ENCODE results near the gene GP9. TPM values are rescaled to one million over a fixed set of nuclear protein-coding genes. Genes with fewer than 3 reads are reported as not detected.
A peak's percentile ranks its signal among the peaks of the same experiment; 100 is the strongest.

Gene GP9
- total and polyA plus RNA-seq, 10 donors: 1.4 to 14.9 (median 6.5) TPM

- H3K27ac ChIP-seq: peak overlapping the region; percentile 44 to 91 (median 84)
- 17 to 35% (median 22%) methylated on average over 19 of the region's 19 CpGs for WGBS, 5 donors
These were observed 45.0 kb upstream of the GP9 start for GRCh38 chr3:129015388-129016105.

GRCh38 chr3:129016356-129016719 lies 44.2 kb upstream of the GP9 start:
- WGBS, 5 donors: 2 to 20% (median 12%) methylated on average over 5 to 6 of the region's 6 CpGs
- Histone ChIP-seq H3K4me3 (peak overlapping the region in 3 of 8 donors; percentile 9 to 53 (median 24)), H3K36me3 (no peaks in the 10 kb centered on the region), H3K9me3 (no peaks in the 10 kb centered on the region), H3K27me3 (replicated peaks in 1 of 7) (no peaks in the 10 kb centered on the region), H3K27ac (peak overlapping the region; percentile 44 to 91 (median 84)), H3K4me1 (peaks cover 17 to 66% (median 46%) of the 10 kb centered on the region in 6 donors)
- intact Hi-C loops (cut with DNase I; ENCODE audit: low total_unique reads): no loop called here
- no peak for TF ChIP-seq POLR2AphosphoS5 (IDR thresholded peaks at IDR 0.05)
- peak in 6 of 11 experiments; percentile 16 to 58 (median 26) for TF ChIP-seq CTCF (IDR thresholded peaks at IDR 0.05 in 8 of 11, conservative IDR thresholded peaks at IDR 0.05 in 3 of 11)
- peak; percentile 91 for DNase-seq

More at GRCh38 chr3:129015388-129016105, 45.0 kb upstream of the GP9 start:
- Histone ChIP-seq H3K36me3 (no peaks in the 10 kb centered on the region), H3K4me3 (peak overlapping the region in 3 of 8 donors; percentile 9 to 53 (median 24)), H3K4me1 (peaks cover 13 to 64% (median 48%) of the 10 kb centered on the region in 6 donors), H3K9me3 (no peaks in the 10 kb centered on the region), H3K27me3 (replicated peaks in 1 of 7) (no peaks in the 10 kb centered on the region)
- intact Hi-C loops (cut with DNase I; ENCODE audit: low total_unique reads): no loop called here
- peak; percentile 91 for DNase-seq
- TF ChIP-seq POLR2AphosphoS5 (IDR thresholded peaks at IDR 0.05): peak; percentile 82 to 88 (median 87)
- TF ChIP-seq CTCF (IDR thresholded peaks at IDR 0.05 in 8 of 11, conservative IDR thresholded peaks at IDR 0.05 in 3 of 11): no peak
- no peak for TF ChIP-seq POLR2A (IDR thresholded peaks at IDR 0.05)

DNA sequence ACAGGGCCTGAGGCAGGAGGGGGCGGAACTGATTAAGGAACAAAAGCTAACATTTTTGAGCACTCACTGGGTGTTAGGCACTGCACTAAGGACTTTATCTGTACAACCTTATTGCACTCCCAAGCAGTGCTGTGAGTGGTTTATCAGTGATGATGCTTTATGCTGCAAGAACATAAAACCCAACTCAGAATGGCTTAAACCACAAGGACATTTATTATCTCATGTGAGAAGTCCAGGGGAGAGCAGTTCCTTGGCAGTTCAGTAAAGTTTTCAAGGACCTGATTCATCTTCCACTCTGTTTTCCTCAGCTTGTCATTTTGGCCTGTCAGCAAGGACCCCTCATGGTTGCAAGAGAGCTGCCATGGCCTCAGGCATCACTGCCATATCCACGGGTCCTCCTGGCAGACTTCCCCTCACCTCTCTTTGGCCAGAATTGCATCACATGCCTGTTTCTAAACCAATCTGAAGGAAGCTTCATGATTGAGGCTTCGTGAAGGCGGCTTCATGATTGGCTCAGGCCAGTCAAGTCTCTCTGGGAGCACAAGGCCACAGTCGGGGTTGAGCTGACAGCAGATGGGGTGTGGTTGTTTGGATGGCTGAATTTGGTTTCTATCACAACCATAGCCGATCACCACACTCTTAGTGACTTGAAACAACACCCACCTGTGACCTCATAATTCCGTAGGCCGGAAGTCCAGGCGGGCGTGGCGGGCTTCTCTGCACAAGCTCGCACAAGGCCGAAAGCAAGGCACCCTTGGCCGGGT lies 43.7 kb upstream of the GP9 start:
- TF ChIP-seq POLR2AphosphoS5 (IDR thresholded peaks at IDR 0.05) (peak; percentile 58 to 71 (median 58)), POLR2A (IDR thresholded peaks at IDR 0.05) (no peak)
- Histone ChIP-seq H3K36me3 (no peaks in the 10 kb centered on the region), H3K27me3 (replicated peaks in 1 of 7) (no peaks in the 10 kb centered on the region), H3K9me3 (no peaks in the 10 kb centered on the region), H3K27ac (peak overlapping the region; percentile 44 to 91 (median 84)), H3K4me1 (peaks cover 18 to 67% (median 50%) of the 10 kb centered on the region in 6 donors), H3K4me3 (peak overlapping the region in 1 of 8 donors; percentile 16)
- DNase-seq: peak; percentile 91
- intact Hi-C loops (cut with DNase I; ENCODE audit: low total_unique reads): no loop called here
- 48 to 71% (median 65%) methylated on average over 14 of the region's 14 CpGs for WGBS, 5 donors

DNA sequence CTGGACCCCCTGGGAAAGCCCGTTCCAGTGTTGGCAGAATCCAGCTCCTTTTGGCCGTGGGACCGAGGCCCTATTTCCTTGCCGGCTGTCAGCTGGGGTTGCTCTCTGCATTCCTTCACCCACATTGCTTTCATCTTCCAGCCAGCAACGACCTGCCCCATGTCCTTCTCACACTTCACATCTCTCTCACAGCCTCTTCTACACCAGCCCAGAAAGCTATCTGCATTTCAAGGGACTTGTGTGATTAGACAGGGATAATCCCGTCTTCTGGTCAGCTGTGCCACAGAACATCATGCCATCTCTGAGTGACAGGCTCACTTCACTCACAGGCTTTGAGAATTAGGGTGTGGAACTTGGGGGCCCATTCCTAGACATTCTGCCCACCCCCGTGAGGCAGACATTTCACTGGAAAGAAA lies 43.1 kb upstream of the GP9 start:
- H3K4me1 ChIP-seq: peaks cover 19 to 72% (median 54%) of the 10 kb centered on the region in 6 donors
- no peak for DNase-seq
- TF ChIP-seq POLR2AphosphoS5 (IDR thresholded peaks at IDR 0.05): no peak
- TF ChIP-seq POLR2A (IDR thresholded peaks at IDR 0.05): no peak
- TF ChIP-seq CTCF (IDR thresholded peaks at IDR 0.05 in 8 of 11, conservative IDR thresholded peaks at IDR 0.05 in 3 of 11): no peak
- no peaks in the 10 kb centered on the region for H3K36me3 ChIP-seq
- intact Hi-C loops (cut with DNase I; ENCODE audit: low total_unique reads): no loop called here
- no peaks in the 10 kb centered on the region for H3K9me3 ChIP-seq
- H3K27me3 ChIP-seq (replicated peaks in 1 of 7): no peaks in the 10 kb centered on the region
- H3K27ac ChIP-seq: peak overlapping the region; percentile 44 to 91 (median 84)
- H3K4me3 ChIP-seq: no peak overlapping the region
- WGBS, 5 donors: 52 to 65% (median 61%) methylated on average over 7 of the region's 7 CpGs

Data from spleen (tissue), 11 donors.